ENCODE measurements around the gene GRAMD1A. TPM values are rescaled to one million over a fixed set of nuclear protein-coding genes. Genes with fewer than 3 reads are reported as not detected.

Gene GRAMD1A
- total RNA-seq, 1 donor from 2014 or later = 67.9 TPM

DNA sequence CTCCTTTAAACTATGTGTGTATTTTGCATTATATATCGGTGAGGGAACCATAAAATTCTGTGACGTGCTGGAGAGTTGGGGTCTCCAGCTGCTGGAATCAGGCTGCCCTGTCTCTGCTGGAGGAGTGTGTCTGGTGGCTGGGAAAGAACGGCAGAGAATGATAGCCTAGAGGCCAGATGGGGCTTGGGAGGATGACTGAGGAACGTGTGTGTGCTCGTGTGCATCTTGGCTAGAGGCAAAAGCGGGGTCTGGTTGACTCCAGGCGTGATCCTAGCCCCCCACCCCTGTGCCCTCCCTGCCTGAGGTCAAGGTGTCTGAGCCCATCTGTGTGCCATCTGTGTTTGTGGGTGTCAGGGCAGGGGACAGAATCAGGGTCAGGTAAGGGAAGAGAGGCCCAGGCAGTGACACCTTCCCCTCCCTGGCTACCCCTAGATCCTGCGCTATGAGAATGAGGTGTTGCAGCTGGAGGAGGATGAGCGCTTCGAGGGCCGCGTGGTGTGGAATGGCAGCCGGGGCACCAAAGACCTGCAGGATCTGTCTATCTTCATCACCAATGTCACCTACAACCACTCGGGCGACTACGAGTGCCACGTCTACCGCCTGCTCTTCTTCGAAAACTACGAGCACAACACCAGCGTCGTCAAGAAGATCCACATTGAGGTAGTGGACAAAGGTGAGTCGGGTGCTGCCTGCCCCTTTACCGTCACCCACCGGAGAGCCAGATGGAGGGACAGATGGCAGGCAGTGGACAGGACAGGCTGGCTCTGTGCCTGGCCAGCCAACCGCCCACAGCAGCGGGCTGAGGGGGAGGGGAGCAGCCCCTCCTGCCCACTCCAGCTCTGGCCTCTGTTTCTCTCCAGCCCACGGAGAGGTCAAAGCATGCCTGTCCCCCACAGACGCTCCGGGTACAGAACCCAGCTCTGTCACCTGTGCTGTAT is 33.2 kb downstream of the GRAMD1A start:
- DNase-seq (ENCODE audit: low spot score) = no peak
- H3K36me3 Mint-ChIP-seq (ENCODE audit: low read depth) = peaks cover 1% of the 10 kb centered on the region
- H3K27ac Mint-ChIP-seq (ENCODE audit: unreplicated experiment) = no peak overlapping the region
- TF ChIP-seq, protein P1, sequence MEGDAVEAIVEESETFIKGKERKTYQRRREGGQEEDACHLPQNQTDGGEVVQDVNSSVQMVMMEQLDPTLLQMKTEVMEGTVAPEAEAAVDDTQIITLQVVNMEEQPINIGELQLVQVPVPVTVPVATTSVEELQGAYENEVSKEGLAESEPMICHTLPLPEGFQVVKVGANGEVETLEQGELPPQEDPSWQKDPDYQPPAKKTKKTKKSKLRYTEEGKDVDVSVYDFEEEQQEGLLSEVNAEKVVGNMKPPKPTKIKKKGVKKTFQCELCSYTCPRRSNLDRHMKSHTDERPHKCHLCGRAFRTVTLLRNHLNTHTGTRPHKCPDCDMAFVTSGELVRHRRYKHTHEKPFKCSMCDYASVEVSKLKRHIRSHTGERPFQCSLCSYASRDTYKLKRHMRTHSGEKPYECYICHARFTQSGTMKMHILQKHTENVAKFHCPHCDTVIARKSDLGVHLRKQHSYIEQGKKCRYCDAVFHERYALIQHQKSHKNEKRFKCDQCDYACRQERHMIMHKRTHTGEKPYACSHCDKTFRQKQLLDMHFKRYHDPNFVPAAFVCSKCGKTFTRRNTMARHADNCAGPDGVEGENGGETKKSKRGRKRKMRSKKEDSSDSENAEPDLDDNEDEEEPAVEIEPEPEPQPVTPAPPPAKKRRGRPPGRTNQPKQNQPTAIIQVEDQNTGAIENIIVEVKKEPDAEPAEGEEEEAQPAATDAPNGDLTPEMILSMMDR (IDR thresholded peaks at IDR 0.05) = no peak
- no peaks in the 10 kb centered on the region for H3K27me3 Mint-ChIP-seq (ENCODE audit: low read depth)
- no peak overlapping the region for H3K4me3 Mint-ChIP-seq (ENCODE audit: unreplicated experiment)
- H3K4me1 Mint-ChIP-seq (ENCODE audit: low read depth) = peaks cover 6% of the 10 kb centered on the region
- H3K9me3 Mint-ChIP-seq (ENCODE audit: low read depth) = no peaks in the 10 kb centered on the region

- TF ChIP-seq, protein P1 (IDR thresholded peaks at IDR 0.05) = no peak
- no peak overlapping the region for H3K27ac Mint-ChIP-seq (ENCODE audit: unreplicated experiment)
- H3K9me3 Mint-ChIP-seq (ENCODE audit: low read depth) = no peaks in the 10 kb centered on the region
- peaks cover 1% of the 10 kb centered on the region for H3K36me3 Mint-ChIP-seq (ENCODE audit: low read depth)
- no peak overlapping the region for H3K4me3 Mint-ChIP-seq (ENCODE audit: unreplicated experiment)
- peaks cover 6% of the 10 kb centered on the region for H3K4me1 Mint-ChIP-seq (ENCODE audit: low read depth)
- no peaks in the 10 kb centered on the region for H3K27me3 Mint-ChIP-seq (ENCODE audit: low read depth)
- DNase-seq (ENCODE audit: low spot score) = no peak
These were observed 33.9 kb downstream of the GRAMD1A start for GRCh38 chr19:35034005-35034502.

DNA sequence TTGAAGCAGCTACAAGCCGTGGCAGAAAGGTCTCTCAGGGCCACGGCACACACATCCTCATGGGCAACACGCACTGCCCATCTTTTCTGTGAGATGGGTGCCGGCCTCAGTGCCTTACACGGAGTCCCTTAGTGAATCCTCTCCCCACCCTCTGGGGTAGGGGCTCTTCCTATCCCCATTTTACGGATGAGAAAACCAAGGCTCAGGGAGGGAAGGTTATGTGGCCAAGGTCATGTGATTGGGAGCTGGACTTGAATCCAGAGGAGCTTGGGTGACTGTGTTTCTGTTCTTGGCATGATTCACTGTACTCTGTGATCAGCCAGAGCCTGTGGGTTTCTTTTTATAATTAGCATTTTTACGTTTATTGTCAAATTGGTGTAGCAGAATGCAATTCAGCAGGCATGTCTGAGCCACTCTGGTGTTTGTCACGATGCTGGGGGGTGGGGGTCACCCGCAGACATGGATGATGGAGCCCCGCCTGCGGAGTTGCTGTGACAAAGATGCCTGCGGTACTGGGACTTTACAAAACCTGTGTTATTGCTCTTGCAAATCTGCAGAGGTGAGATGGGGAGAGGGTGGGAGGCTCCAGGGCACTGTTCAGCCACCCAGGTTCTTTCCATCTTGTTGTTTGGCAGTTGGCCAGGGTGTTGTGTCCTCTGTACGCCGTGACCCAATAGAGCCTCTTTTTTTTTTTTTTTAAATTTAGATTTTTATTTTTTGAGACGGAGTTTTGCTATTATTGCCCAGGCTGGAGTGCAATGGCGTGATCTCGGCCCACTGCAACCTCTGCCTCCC is 34.7 kb downstream of the GRAMD1A start:
- Mint-ChIP-seq H3K27me3 (ENCODE audit: low read depth) (no peaks in the 10 kb centered on the region), H3K4me3 (ENCODE audit: unreplicated experiment) (no peak overlapping the region), H3K27ac (ENCODE audit: unreplicated experiment) (no peak overlapping the region), H3K36me3 (ENCODE audit: low read depth) (peaks cover 1% of the 10 kb centered on the region), H3K4me1 (ENCODE audit: low read depth) (peaks cover 6% of the 10 kb centered on the region), H3K9me3 (ENCODE audit: low read depth) (no peaks in the 10 kb centered on the region)
- TF ChIP-seq, protein P1 (IDR thresholded peaks at IDR 0.05) = no peak
- no peak for DNase-seq (ENCODE audit: low spot score)

- H3K4me1 Mint-ChIP-seq (ENCODE audit: low read depth) = peaks cover 9% of the 10 kb centered on the region
These were observed 37.8 kb downstream of the GRAMD1A start for GRCh38 chr19:35037716-35038622.

More at GRCh38 chr19:35037716-35038622, 37.8 kb downstream of the GRAMD1A start:
- TF ChIP-seq, protein P1 (IDR thresholded peaks at IDR 0.05) = no peak
- Mint-ChIP-seq H3K4me3 (ENCODE audit: unreplicated experiment) (no peak overlapping the region), H3K27me3 (ENCODE audit: low read depth) (no peaks in the 10 kb centered on the region), H3K36me3 (ENCODE audit: low read depth) (peaks cover 1% of the 10 kb centered on the region), H3K9me3 (ENCODE audit: low read depth) (no peaks in the 10 kb centered on the region), H3K27ac (ENCODE audit: unreplicated experiment) (no peak overlapping the region)
- DNase-seq (ENCODE audit: low spot score) = no peak

Data from chondrocyte (in vitro differentiated cells).